Testis (tissue), 2 donors: ENCODE results near the gene AOAH.

Source experiments
- CTCF ChIP-seq, 3 experiments: fragments of 450-650 bp in 2 of 3; fragments of 200-600 bp in 1 of 3; sonication (generic) in 1 of 3; IDR thresholded peaks; one replicate each; pipeline ENCODE4 v1.5.1; 2016 to 2019; ENCODE audit warnings: antibody characterized with exemption in 3 of 3, mild to moderate bottlenecking in 2 of 3, moderate library complexity in 1 of 3
- POLR2A ChIP-seq: fragments of 450-650 bp; IDR thresholded peaks from one replicate; pipeline ENCODE4 v1.6.1; 2017; ENCODE audit warnings: antibody characterized with exemption, mild to moderate bottlenecking, moderate library complexity

DNA sequence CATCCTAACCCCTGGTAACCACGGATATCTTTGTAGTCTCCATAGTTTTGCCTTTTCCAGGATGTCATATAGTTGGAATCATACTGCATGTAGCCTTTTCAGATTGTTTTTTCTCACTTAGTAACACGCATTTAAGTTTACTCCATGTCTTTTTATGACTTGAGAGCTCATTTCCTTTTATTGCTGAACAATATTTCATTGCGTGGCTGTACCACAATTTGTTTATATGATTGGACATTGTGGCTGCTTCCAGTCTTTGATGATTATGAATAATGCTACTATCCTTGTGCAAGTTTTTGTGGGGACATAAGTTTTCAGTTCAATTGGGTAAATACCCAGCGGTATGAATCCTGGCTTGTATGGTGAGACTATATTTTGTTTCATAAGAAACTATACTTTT is 60.8 kb downstream of the AOAH start:
- no peak for TF ChIP-seq CTCF (IDR thresholded peaks at IDR 0.05)
- no peak for TF ChIP-seq POLR2A
